Measurements from ENCODE around the gene TSPAN15. TPM values are rescaled to one million over a fixed set of nuclear protein-coding genes. Genes with fewer than 3 reads are reported as not detected.

TSPAN15 gene
- total and polyA plus RNA-seq, 2 of the 4 experiments (the other 2 are of a cell fraction), result 0.48 TPM; not detected in 1

- Histone ChIP-seq H2AK5ac (ENCODE audit: low read depth, low read length) (no peak overlapping the region), H2AK9ac (replicated peaks; ENCODE audit: low read depth, low read length, poor library complexity) (no peak overlapping the region), H2BK120ac (ENCODE audit: low read depth, low read length) (no peak overlapping the region), H3K27me3 (ENCODE audit: control insufficient read depth, insufficient read depth, low read length) (peaks cover 16% of the 10 kb centered on the region), H4K91ac (ENCODE audit: insufficient read depth, low read depth, low read length) (no peak overlapping the region), H4K20me1 (ENCODE audit: insufficient read depth, low read length) (no peaks in the 10 kb centered on the region), H3K18ac (ENCODE audit: low read depth, low read length) (no peak overlapping the region), H3K23ac (ENCODE audit: low read depth, low read length) (no peak overlapping the region), H4K8ac (ENCODE audit: low read depth in 2 of 2, low read length in 2 of 2) (no peak overlapping the region), H4K5ac (ENCODE audit: low read depth, low read length) (no peak overlapping the region), H3K9me1 (ENCODE audit: insufficient read depth, low read length) (no peaks in the 10 kb centered on the region), H3K79me1 (ENCODE audit: low read depth in 1 of 2, low read length in 2 of 2) (no peaks in the 10 kb centered on the region), H3K9ac (ENCODE audit: low read depth, low read length) (no peak overlapping the region), H3K4ac (ENCODE audit: low read depth, low read length) (no peak overlapping the region), H3K4me3 (ENCODE audit: insufficient read depth, low read depth, low read length) (no peak overlapping the region), H3K4me2 (ENCODE audit: low read depth, low read length) (no peak overlapping the region), H3K27ac (ENCODE audit: insufficient read depth, low read length) (no peak overlapping the region), H3K36me3 (ENCODE audit: control insufficient read depth, insufficient read depth, low read length) (no peaks in the 10 kb centered on the region), H2AFZ (replicated peaks; ENCODE audit: low read length, poor library complexity) (no peak overlapping the region), H3K14ac (replicated peaks; ENCODE audit: low read depth, low read length) (no peak overlapping the region), H3K56ac (ENCODE audit: extremely low read depth, insufficient read depth, low read length) (no peak overlapping the region), H3K9me3 (ENCODE audit: control insufficient read depth, insufficient read depth, low read length) (peaks cover 8% of the 10 kb centered on the region), H2BK15ac (ENCODE audit: low read depth, low read length) (no peak overlapping the region), H2BK20ac (ENCODE audit: low read depth, low read length) (no peak overlapping the region), H3K4me1 (ENCODE audit: control insufficient read depth, insufficient read depth, low read length) (no peaks in the 10 kb centered on the region), H2BK5ac (ENCODE audit: low read depth, low read length, poor library complexity, severe bottlenecking) (no peak overlapping the region)
- intact Hi-C loops (cut with micrococcal nuclease) (no loop called here), in situ Hi-C loops (cut with MboI; ENCODE audit: low sequenced_read_pairs) (no loop called here), dilution Hi-C loops (cut with HindIII; ENCODE audit: low sequenced_read_pairs, unreplicated experiment) (no loop called here)
- ChIA-PET CTCF (no interaction called here), POLR2A (ENCODE audit: unreplicated experiment) (no interaction called here)
- no peak for TF ChIP-seq CEBPB (IDR thresholded peaks at IDR 0.05; ENCODE audit: low read depth, low read length)
- TF ChIP-seq CTCF (conservative IDR thresholded peaks at IDR 0.05; ENCODE audit: low read depth, low read length), result no peak
- no peak for TF ChIP-seq MAFK (IDR thresholded peaks at IDR 0.05; ENCODE audit: low read depth, low read length)
- no TSS peak for BruUV-seq (replicated peaks)
- DNase-seq (no peak), ATAC-seq (ENCODE audit: low read depth) (no peak)
- no CpG with 5 or more reads among the region's 1 CpG for WGBS, 2 experiments (ENCODE audit: extremely low coverage in 2 of 2, insufficient read length in 1 of 2)
Measured at GRCh38 chr10:69552268-69552667, 101.0 kb downstream of the TSPAN15 start.
